ENCODE results near the gene ERGIC1. TPM values are rescaled to one million over a fixed set of nuclear protein-coding genes. Genes with fewer than 3 reads are reported as not detected.

ERGIC1 gene
- total RNA-seq, 2 donors from 2014 or later = 77.3 to 90.8 TPM

DNA sequence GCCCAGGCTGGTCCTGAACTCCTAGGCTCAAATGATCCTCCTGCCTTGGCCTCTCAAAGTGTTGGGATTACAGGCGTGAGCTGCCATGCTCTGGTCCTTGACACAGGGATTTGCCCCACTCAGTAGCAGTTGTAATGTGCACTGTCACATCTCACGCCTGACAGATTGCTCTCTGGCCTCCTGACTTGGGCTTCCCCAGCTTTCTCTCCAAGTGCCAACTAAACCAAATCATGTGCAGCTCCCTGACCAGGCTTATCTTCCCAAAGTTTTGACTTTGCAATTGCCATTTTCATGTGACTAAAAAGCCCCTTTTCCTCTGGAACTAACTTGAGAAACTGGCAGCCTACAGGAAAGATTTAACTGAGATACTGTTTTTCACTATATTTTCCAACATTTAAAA, 135.9 kb downstream of the ERGIC1 start:
- ATAC-seq (no peak), DNase-seq (no peak)
- intact Hi-C loops (cut with DNase I) = no loop called here

DNA sequence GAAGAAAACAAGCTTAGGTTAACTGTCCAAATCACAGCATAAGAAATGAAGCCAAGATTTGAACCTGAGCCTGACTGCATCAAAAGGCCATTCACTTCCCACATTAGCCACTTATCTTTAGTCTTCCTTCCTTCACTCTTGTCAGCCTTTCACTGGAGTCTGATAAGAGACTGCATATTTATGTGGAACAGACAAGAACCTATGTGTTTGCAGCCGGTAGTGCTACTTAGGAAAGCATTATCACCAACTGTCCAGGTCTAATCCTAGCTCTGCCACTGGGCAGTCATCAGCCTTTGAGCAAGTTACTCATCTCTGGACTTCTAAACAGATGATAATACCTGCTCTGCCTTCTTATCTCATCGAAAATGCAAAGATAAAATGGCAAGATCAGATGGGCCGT, 137.4 kb downstream of the ERGIC1 start:
- intact Hi-C loops (cut with DNase I) = no loop called here
- no peak for ATAC-seq

DNA sequence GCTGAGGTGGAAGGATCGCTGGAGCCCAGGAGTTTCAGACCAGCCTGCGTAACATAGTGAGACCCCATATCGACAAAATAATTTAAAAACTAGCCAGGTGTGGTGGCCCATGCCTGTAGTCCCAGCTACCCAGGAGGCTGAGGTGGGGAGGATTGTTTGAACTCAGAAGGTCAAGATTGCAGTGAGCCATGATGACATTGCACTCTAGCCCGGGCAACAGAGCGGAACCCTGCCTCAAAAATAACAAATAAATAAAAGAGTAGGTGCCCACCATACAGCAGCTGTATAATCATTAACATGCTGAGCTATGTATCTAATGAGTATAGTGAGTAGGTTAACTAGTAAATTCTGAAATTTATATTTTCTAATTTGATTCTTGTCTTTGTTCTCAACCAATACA, 138.5 kb downstream of the ERGIC1 start:
- no peak for DNase-seq
- intact Hi-C loops (cut with DNase I) = no loop called here
- no peak for ATAC-seq

More for the DNA sequence above, 137.4 kb downstream of the ERGIC1 start:
- DNase-seq = no peak

DNA sequence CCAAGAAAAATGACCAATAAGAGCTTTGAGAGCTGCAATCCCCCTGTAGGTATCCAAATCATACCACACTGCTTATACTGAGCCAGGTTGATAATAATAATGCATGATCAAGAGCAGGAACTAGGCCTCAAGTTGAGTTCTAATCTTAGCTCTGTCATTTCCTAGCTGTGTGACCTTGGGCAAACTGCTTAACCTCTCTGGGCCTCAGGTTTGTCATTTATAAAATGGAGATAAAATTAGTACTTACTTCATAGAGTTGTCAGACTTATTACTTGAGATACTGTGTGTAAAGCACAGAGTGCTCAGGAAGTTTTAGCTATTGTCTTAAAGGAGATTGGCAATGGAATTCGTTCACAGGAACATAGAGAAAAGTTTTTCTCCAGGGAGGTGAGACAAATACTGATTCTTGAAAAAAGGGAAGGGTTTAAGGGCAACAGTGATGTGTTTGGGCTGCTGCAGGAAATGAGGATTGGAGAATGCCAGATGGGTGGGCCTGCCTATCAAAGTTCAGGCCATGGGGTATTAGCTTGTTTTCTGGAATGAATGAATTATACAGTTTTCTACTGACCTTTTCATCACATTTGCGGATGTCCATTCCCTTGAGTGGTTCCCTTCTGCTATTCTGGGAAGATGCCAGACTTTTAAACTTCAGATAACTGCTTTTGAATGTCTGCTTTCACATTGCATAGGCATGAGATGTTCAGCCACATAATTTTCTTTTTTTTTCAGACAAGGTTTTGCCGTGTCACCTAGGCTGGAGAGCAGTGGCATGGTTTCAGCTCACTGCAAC, 139.3 kb downstream of the ERGIC1 start:
- no peak for DNase-seq
- intact Hi-C loops (cut with DNase I) = no loop called here
- peak; percentile 23 to 38 for ATAC-seq

DNA sequence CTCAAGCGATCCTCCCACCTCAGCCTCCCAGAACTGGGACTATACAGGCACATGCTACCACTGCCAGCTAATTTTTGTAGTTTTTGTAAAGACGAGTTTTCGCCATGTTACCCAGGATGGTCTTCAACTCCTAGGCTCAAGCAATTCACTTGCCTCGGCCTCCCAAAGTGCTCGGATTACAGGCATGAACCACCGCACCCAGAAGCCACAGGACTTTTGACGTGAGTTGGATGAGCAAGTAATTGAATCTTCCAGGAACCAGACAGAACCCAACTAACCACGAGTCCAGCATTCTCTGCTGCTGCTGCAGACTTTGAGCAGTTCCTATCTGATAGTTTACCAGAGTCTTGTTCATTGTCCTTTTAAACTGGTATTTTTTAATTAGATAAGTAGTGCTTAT, 139.9 kb downstream of the ERGIC1 start:
- intact Hi-C loops (cut with DNase I) = no loop called here
- DNase-seq = no peak
- no peak for ATAC-seq

DNA sequence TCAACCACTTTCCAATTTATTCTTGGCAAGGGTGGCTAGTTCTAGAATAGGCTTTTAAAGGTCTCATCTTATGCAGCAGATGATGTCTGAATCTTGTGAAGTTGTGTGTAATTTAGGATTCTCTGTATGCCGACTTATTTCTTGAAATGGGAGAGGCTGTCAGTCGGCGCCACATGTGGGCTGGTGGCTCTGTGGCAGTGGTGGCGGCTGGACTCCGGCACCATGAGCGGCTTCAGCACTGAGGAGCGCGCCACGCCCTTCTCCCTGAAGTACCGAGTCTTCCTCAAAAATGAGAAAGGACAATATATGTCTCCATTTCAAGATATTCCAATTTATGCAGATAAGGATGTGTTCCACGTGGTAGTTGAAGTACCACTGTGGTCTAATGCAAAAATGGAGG, 141.2 kb downstream of the ERGIC1 start:
- intact Hi-C loops (cut with DNase I) = no loop called here
- ATAC-seq = no peak
- DNase-seq = no peak

DNA sequence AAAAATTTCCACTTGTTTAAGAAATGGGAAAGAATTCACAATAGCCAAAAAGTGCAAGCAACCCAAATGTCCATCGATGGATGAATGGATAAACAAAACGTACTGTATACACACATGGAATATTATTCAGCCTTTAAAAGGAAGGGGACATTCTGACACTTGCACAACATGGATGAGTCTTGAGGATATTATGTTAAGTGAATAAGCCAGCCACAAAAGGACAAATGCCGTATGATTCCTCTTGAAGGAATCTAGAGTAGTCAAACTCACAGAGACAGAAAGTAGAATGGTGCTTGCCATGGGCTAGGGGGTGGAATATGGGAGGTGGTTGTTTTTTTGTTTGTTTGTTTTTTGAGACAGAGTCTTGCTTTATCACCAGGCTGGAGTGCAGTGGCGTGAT, 145.7 kb downstream of the ERGIC1 start:
- DNase-seq = no peak
- intact Hi-C loops (cut with DNase I) = loop anchor here (2.0 to 10.0 kb wide), 3 partner anchors 165 to 305 kb away; partner anchors contain the start of gene BNIP1 (in 2 of the 2)
- no peak for ATAC-seq

DNA sequence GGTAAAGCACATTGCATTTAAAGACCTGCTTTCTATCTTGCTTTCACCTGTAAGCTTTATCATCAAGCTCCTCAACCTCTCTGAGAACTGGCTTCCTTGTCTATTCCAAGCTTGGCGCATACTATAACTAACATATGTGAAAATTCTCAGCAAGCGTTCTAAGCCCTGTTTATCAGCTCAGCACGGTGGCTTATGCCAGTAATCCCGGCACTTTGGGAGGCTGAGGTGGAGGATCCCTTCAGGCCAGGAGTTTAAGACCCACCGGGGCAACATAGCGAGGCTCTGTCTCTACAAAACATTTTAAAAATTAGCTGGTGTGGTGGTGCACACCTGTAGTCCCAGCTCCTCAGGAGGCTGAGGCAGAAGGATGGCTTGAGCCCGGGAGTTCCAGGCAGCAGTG, 147.9 kb downstream of the ERGIC1 start:
- intact Hi-C loops (cut with DNase I) = loop anchor here (10.0 kb wide), 2 partner anchors 163 to 303 kb away; partner anchors contain the start of gene BNIP1 (in 2 of the 2)

DNA sequence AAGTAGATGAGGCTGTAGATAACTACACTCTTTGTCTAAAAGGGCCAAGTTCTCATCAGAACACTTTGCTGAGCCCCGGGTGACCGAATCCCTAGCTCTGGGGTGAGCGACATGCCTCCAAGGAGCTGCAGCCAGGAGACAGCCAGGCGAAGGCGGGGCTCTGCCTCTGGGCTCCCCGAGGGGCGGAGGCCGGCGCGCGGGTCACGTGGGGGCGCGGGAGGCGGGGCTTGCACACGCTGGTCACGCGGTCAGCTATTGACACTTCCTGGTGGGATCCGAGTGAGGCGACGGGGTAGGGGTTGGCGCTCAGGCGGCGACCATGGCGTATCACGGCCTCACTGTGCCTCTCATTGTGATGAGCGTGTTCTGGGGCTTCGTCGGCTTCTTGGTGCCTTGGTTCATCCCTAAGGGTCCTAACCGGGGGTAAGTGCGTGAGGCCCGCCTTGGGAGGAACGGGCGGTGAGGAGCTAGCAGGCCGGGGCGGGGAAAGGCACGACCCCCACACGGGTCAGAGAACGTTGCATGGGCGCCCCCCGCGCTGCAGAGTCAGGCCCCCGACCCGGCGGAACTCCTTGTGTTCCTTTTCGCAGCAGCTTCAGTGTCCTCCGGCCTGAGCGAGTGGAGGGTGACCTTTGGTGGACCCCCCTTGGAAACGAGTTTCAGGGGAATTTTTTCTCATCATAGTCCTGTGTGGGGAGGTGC, 149.6 kb downstream of the ERGIC1 start, which contains the start of gene ATP6V0E1:
ATP6V0E1 (plus strand) TSS at position 230 of the 702 bp plus-strand sequence; CDS start at position 320, 90 bp downstream.
- DNase-seq = peak; percentile 97
- ATAC-seq = peak; percentile 99
- intact Hi-C loops (cut with DNase I) = loop anchor here (10.0 kb wide), 2 partner anchors 161 to 301 kb away; partner anchors contain the start of gene BNIP1 (in 2 of the 2)

More for the DNA sequence above, 147.9 kb downstream of the ERGIC1 start:
- no peak for ATAC-seq
- DNase-seq = no peak

DNA sequence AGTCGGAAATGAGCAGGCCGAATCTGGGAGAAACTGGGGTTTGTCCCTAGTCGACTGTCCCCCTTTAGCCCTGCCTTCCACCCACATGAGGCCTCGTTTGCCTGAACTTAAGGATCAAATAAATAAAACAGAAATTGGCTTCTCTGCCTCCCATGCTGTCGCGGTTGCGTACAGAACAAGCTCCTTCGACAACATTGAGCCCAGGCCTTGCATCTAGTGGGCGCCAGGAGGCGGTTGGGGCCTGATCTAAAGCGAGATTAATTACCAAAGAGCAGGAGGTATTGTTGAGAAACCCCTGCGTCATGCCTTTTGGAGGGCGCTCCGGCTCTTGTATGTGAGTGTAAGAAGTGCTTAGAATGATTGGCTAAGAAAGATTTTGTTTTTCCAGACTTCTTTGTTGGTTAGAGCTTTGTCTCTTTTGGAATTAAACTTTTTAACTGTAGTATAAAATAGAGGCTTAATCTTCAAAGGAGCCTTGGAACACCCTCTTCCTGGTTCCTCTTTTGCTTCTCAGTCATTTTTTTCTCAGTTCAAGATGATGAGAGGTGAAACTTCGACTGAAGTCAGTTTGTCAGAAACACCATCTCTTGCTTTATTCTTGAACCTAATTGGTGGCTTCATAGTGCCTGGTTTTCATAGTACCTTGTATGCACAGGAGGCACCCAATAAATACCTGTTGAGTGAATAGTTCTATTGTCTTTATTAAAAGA, 150.3 kb downstream of the ERGIC1 start:
- DNase-seq (peak; percentile 78), ATAC-seq (peak; percentile 69 to 75)
- intact Hi-C loops (cut with DNase I) = loop anchor here (10.0 kb wide), 2 partner anchors 160 to 300 kb away; partner anchors contain the start of gene BNIP1 (in 2 of the 2)

DNA sequence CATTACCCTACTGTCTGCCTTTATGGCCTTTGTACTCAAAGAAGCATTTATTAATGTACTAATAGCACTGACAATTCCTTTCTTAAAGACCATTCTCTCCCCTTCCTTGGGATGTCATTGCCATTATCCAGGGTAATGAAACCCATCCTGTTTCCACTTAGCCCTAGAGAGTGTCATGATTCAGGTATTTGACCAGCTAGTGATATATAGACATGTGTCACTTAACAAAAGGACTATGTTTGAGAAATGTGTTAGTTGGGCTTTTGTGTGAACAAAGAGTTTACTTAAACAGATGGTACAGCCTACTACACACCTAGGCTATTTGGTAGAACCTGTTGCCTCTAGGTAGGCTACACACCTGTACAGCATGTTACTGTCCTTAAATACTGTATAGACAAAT, 151.5 kb downstream of the ERGIC1 start:
- intact Hi-C loops (cut with DNase I) = loop anchor here (10.0 kb wide), 2 partner anchors 159 to 299 kb away; partner anchors contain the start of gene BNIP1 (in 2 of the 2)
- no peak for DNase-seq

DNA sequence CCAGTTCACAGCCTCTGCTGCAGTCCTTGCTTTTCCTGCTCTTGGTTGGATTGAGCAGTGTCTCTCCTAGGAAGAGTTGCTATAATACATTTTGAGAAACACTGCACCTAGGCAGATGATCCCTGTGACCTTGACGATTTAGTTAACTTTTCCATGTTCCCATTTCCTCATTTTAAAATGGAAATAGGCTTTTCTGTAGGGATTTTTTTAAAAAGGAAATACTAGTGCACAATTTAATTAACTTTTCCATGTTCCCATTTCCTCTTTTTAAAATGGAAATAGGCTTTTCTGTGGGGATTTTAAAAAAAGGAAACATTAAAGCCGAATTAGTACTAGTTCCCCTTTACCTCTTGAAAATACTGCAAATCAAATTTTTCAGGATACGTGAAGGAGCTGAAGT, 154.2 kb downstream of the ERGIC1 start:
- ATAC-seq (no peak), DNase-seq (no peak)
- intact Hi-C loops (cut with DNase I) = loop anchor here (10.0 kb wide), 2 partner anchors 157 to 297 kb away; partner anchors contain the start of gene BNIP1 (in 2 of the 2)

More for the DNA sequence above, 151.5 kb downstream of the ERGIC1 start:
- no peak for ATAC-seq

DNA sequence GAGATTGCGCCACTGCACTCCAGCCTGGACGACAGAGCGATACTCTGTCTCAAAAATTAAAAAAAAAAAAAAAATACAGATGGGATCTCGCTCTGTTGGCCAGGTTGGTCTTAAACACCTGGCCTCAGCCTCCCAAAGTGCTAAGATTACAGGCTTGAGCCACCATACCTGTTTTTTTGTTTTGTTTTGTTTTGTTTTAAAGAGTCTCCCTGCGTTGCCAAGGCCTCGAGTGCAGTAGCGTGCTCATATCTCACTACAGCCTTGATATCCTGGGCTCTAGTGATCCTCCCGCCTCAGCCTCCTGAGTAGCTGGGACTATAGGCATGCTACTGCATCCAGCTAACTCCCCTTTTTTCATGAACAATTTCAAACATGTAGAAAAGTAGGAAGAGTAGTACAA, 156.7 kb downstream of the ERGIC1 start:
- ATAC-seq = no peak
- DNase-seq = no peak
- intact Hi-C loops (cut with DNase I) = no loop called here

DNA sequence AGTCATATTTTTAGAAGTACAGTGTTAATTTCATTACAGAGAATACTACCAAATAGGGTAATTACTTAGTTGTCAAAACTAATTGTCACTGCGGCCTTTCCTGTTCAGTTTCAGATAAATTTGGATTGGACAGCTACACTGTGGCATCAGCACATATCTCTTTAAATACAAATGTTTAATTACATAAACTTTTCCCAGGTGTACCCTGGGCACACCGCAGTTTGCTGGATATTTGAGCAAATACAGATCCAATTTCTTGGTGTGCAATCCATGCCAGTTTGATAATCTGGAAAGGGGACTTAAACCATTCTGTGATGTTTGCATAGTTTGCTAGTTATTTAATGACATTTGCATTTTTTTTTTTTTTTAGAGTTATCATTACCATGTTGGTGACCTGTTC, 160.4 kb downstream of the ERGIC1 start:
- ATAC-seq (no peak), DNase-seq (no peak)
- intact Hi-C loops (cut with DNase I) = no loop called here

DNA sequence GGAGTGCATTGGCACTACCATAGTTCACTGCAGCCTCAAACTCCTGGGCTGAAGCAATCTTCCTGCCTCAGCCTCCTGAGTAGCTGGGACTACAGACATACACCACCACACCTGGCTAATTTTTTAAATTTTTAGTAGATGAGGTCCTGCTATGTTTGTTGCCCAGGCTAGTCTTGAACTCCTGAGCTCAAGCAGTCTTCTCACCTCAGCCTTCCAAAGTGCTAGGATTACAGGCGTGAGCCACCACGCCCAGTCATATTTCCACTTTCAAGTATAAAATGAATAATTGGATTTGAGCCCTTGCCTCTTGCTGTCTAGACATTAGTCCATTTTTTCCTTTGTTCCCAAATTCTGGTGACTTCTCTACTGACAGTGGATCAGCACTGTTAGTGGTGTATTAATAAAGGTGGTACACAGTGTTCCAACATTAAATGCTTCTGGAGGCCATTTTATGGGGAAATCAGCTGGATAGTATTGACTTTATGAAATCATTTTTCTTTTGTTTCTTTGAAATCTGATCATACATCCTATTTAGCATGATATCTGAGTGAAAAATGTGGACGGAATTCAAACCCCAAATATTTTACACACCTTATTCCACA, 165.4 kb downstream of the ERGIC1 start:
- intact Hi-C loops (cut with DNase I) = no loop called here
- DNase-seq (no peak), ATAC-seq (no peak)

DNA sequence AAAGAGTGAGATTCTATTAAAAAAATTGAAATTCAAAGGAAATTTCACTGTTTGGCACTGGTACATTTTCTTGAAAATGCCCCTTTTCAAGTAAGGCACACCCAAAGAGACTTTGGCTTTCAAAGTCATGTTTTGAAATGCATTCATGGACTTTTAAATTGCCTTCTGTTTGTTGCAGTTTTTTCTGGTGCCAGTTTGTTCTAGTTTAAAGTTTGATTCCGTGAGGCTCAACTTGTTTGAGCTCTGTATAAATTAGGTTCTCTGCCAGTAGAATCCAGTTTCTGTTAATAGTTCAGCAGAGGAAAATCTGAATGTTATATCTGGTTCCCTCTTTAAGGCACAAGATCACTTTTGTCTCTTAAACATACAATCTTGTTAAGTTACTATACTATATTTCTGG, 165.9 kb downstream of the ERGIC1 start:
- no peak for ATAC-seq
- intact Hi-C loops (cut with DNase I) = no loop called here
- DNase-seq = no peak

DNA sequence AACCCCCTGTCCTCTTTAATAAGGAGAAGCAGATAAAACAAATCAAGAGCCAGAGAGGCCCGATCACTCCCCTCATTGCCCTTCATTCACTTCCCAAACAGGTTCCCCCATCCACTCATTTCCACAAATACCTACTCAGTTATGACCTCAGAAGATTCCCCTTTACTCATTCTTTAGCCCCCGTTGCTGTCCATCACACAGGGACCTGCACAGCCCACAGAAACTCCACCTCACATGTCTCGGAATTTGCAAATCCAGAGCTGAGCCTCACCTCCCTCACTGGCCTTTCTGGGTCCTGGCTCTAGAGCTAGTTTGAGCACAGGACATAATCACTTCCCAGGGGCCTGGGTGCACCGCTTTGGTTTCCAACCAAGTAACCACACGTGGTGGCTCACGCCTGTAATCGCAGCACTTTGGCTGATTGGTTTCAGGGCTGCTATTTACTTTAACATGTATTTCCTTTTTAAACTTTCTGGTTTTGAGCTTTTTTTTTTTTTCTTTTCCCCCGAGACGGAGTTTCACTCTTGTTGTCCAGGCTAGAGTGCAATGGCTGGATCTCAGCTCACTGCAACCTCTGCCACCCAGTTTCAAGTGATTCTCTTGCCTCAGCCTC, 167.3 kb downstream of the ERGIC1 start:
- DNase-seq (no peak), ATAC-seq (peak in 1 of 2 donors; percentile 5)
- intact Hi-C loops (cut with DNase I) = no loop called here

All from left cardiac atrium (tissue), 4 donors.